Measurements from ENCODE around the gene SLC2A13.

DNA sequence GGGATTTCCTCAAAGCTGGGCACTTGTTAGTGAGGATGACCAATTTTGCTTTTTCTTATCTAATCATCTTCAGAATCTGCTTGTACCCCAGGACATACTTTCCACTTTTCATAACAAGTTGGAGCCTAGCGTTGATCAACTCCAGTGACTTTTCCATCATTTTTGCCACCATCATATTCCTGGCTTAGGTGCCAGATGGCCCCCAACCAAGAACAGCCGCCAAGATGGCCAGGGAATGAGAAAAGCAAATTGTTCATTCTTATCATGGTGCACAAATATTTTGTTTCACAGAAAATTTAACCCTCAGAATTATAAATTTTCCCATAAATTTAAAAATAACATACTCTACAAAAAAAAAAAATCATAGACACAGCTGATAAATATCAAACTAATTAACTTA is 37.5 kb downstream of the SLC2A13 start:
- TF ChIP-seq, protein P1, sequence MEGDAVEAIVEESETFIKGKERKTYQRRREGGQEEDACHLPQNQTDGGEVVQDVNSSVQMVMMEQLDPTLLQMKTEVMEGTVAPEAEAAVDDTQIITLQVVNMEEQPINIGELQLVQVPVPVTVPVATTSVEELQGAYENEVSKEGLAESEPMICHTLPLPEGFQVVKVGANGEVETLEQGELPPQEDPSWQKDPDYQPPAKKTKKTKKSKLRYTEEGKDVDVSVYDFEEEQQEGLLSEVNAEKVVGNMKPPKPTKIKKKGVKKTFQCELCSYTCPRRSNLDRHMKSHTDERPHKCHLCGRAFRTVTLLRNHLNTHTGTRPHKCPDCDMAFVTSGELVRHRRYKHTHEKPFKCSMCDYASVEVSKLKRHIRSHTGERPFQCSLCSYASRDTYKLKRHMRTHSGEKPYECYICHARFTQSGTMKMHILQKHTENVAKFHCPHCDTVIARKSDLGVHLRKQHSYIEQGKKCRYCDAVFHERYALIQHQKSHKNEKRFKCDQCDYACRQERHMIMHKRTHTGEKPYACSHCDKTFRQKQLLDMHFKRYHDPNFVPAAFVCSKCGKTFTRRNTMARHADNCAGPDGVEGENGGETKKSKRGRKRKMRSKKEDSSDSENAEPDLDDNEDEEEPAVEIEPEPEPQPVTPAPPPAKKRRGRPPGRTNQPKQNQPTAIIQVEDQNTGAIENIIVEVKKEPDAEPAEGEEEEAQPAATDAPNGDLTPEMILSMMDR (conservative IDR thresholded peaks at IDR 0.05 in 1 of 2, IDR thresholded peaks at IDR 0.05 in 1 of 2; ENCODE audit: extremely low read depth in 1 of 2, insufficient read depth in 1 of 2, low read depth in 1 of 2, low read length in 2 of 2), result no peak
- TF ChIP-seq EZH2 (IDR thresholded peaks at IDR 0.05; ENCODE audit: borderline replicate concordance, low read length), result no peak

Data from mammary epithelial cell (primary cell).